Dedifferentiated amniotic fluid mesenchymal stem cell (primary cell): ENCODE results near the gene KDM3B.

Source experiments
- DNase-seq: peaks from one replicate; pipeline ENCODE4 v3.0.0-alpha.2; 2016; ENCODE audit errors: extremely low spot score

KDM3B gene

DNA sequence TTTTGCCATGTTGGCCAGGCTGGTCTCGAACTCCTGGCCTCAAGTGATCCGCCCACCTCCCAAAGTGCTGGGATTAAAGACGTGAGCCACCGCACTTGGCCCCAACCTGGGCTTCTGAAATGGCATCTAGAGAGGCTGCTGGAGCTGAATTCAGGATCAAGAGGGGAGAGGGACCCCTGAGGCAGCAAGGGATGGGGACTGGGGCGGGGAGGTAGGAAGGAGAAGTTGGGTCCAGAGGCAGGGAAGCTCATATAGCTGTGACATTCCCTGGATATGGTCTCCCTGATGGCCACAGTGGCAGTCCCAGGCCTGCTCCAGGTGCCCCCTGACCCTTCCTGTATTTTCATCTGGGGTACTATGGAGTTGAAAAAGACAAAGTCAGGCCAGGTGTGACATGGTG, 98.5 kb downstream of the KDM3B start:
- DNase-seq = no peak

DNA sequence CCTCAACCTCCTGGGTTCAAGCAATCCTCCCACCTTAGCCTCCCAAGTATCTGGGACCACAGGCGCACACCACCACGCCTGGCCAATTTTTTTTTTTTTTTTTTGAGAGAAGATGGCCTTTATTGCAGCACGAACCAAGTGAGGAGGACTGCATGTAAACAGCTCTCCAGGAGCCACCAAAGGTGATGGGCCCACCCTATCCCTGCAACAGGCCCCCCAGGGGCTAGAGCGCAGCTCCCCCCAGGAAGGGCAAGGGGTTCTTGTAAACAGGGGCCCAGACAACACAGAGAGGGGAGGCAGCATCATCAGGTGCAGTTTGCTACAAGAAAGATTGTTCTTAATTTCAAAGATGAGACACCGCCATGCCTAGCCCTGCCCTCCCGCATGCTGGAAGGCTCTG, 100.2 kb downstream of the KDM3B start:
- DNase-seq = no peak

DNA sequence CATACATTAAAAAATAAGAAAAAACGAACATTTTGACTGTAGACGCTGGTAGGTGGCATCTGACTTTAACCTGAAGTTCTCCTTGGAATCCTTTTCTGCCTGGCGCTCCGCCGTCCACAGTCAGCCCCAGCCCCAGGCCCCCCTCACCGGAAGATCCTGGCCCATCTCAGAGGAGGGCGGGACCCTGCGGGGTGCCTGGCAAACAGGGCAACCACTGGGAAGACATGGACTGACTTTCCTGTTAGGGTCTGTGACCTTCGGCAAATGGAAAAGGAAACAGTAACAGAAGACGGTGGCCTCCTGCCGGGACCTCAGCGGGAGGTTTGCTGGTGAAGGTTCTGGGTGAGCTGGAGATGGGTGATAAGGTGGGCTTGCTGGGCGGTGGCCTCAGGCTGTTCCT, 101.1 kb downstream of the KDM3B start:
- DNase-seq = no peak

DNA sequence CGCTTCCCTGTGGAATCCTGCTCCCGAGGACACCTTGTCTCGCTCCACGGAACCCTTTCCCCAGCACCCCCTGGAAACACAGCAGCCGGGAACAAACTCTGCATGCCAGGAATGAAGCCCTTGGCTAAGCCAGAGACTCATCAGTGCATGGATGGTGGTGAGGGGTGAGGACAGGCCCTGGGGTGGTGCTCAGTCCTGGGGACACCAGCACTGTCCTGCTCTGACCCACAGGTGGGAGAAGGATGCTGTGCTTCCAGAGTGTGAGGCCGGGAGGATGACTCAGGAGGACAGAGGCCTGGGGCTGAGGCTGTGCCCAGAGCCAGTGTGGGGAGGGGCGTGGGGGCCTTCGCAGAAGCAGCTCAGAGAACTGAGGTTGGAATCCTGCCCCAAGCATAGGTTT, 101.6 kb downstream of the KDM3B start:
- no peak for DNase-seq

DNA sequence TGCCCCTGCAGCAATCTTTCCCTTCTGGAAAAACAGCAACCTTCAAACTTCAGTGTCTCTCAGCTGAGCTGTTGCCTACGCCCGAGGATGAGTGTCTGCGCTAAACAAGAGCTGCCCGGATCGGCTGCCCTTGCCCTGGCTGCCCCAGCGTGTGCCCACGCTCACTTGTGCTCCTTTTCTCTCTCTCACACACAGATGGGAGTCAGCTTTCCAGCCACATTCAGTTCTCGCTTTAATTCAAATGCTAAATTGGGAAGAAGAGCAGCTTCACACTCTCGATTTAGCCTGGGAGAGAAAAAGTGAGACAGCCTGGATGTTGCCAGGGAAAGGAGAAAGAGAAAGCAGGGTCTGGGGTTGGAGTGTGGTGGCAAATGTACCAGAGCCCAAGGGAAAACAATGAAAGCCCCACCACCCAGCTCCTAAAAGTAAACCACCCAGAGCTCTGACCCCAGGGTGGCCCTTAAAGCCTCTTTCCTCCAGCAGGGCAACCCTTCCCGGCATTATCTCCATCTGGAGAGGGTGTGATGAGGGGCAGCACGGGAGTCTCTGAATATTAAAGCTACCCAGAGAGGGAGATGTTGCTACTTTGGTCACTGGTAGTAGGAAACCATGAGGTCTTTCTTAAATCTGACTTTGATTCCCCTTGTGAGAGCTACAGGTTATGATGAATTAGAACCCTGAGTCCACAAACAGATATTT, 102.9 kb downstream of the KDM3B start:
- DNase-seq = no peak

DNA sequence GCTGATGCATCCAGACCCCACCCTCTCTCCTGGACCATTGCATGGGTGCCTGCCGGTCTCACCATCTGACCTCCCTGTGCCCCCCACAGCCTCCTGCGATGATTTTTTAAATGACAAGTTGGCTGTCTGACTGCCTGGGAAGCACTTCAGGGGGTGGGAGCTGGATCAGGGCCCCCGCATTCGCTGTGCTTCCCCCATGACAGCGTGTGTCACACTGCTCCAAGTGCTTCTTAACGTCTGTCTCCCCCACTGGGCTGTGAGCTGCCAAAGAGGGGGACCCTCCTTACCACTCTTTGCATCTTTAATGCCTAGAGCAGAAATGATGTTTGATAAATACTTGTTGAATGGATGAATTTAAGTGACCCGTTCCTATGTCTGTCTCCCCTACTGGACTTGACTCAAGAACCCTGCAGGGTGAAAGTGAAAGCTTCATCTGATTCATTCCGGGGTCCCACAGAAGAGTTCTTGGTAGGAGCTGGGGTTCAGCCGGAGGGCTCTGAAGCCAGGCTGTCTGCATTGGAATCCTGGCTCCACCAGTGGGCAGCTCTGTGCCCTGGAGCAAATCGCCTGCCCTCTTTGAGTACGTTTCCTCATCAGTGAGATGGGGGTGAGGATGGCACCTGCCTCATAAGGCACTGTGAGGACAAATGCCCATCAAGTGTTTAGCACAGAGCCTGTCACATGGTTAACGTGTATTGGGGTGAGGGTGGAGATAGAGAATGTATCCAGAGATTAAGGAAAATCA, 105.2 kb downstream of the KDM3B start:
- DNase-seq = no peak

DNA sequence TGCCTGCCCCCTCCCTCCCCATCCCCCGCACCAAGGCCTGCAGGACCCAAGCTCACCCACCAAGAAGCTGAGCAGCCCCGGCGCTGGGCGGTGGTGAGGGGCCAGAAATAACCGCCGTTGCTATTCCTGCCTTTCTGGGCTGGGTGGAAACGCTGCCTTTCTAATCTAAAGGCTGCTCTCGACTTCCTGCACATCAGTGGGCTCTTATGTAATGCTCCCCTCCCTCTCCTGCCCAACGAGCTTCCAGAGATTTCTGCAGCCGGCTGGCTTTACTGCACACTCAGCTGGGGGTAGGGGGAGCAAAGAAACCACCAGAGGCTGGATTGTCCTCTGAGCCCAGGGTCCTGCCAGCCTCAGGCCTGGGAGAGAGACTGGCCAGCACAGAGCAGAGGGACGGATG, 105.9 kb downstream of the KDM3B start:
- DNase-seq = no peak

DNA sequence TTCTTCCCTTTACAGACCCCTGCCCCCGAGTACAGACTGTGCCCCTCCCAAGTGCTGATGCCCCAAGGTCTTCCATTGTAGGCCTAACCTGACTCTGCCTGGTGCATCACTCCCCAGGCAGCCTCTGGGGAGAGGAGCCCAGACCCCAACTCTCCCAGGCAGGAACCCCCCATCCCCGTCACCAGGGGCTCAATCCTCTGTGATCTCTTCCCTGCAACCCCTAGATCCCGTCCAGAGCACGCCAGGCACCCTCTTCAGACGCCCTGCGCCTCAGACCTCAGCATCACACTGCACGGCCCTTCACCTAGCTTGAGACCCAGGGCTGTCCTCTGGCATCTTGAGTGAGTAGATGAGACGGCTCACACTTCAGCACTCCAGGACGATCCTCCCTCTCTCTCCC, 106.4 kb downstream of the KDM3B start:
- no peak for DNase-seq

DNA sequence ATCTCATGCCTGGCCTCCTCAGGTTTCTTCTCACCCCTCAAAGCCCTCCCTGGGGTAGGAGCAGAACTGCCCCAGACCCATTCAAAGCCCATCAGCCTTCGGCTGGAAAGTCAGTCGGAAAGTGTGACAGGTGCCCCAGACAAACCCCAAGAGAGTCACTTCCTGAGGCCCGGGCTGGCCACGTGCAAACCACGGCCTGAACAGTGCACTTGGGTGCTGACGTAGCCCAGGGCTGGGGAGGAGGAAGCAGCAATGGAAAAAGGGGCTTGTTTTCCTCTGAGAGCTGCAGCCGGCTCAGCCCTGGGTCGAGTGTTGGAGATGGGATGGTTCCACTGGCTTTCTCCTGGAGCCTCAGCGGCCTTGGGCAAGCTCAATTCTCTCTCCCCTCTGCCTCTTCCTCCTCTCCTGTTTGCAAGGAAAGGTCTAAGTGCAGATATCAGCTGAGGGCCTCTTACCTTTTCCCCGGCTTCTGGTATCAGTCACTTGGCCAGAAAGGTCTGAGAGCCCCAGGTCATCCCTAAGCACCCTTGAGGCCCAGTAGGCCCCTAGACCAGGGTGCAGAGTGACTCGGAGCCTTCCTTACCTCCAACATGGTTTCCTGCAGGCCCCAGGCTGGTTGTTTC, 106.9 kb downstream of the KDM3B start:
- DNase-seq = no peak

DNA sequence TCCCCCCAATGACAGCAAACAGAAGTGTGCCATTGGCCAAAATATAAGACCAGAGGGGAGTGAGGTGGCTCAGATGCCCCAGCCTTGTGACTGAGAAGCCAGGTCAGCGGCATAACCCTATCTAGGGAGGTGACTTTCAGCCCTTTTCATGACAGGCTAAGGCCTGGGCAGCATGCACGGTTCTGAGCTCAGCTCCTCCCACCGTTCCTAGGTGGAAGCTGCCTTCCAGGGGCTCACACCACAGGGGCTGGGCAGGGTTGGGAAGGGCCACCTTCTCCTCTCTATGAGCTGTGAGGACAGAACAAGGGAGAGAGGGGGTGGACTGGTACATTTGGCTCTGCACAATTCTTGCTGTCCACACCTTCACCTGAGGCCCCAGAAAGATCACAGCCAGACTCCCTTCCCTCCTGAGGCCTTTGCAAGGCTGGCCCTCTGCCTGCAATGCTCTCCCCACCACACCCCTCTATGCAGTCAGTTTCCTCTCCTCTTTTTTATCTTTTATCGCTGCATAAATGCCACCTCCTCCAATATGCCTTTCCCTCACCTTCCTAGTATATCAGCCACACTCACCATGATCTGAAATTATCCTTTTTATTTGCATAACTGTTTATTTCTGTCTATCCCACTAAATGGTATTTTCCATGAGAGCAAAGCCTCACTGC, 107.7 kb downstream of the KDM3B start:
- no peak for DNase-seq

DNA sequence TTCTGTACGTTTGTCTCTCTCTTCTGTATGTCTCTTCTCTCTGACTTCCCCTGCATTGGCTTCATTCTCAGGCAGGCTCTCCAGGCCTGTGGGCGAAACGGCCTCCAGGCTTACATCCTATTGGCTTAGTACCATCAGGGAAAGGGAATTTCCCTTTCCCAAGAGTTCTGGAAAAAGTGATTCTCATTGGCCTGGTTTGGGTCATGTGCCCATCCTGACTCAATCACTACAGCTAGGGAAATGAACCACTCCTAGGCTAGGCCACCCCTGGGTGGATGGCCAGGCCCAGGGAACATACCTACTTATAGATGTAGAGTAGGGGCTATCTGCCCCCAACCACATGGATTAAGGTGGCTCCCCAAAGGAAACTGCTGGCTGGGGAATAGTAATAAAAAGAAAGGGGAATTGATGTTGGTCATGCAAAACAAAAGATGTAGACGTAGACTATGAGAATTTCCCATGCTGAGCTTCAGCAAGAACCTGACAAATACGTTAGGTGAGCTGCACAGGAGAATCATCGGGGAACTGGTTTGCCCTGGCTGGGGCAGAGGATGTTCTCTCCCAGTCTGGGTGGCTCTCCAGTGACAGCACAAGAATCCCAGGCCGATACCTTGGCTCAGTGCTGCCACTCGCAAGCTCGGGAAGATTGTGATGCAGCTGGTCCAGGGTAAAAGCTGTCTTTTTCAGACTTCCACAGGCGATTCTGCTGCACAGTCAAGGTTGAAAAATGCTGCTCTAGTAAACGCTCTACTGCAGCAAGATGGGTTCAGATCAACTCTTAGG, 109.0 kb downstream of the KDM3B start:
- DNase-seq = peak; percentile 57

DNA sequence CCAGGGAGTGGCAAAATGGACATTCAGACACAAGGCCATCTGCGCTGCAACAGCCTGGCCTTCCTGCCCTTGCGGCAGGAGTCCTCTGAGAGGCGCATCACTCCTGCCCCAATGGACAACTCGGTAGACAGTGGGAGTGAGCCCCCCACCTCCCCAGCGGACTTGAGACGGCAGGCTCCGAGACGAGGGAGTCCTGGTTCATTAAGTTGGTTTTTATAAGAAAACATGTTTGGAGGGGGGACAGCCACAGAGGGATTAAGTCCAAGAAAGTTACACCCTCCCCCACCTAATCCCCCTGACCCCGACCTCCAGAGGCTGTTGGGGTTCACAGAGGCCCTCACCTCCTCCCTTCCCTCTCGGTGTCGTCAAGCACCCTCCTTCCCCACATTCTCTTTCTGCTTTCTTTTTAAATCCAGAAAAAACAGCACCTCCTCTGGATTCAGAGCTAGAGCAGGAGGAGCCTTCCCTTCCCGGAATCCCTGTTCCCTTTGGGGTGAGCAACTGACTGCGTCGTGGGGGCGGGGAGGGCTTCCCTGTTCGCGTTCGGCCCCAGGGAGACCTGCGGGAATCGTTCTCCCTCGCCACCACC, 111.0 kb downstream of the KDM3B start:
- no peak for DNase-seq

DNA sequence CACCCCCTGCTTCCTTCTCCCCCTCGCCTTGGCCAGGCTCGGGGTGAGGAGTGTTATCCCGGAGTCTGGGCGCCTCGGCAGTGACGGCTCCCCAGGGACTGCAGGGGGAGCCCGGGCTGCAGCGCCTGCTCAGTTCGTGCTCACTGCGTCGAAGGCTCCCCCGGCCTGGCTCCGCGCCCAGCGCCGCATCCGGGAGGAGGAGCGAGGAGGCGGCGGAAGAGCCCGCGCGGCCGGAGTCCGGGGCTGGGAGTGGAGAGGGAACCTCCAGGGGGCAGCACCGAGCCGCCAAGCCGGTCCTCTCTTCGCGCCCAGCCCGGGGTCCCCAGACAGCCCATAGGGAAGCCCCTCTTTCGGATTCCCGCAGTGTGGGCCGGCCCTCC, 111.5 kb downstream of the KDM3B start:
- peak; percentile 92 for DNase-seq

DNA sequence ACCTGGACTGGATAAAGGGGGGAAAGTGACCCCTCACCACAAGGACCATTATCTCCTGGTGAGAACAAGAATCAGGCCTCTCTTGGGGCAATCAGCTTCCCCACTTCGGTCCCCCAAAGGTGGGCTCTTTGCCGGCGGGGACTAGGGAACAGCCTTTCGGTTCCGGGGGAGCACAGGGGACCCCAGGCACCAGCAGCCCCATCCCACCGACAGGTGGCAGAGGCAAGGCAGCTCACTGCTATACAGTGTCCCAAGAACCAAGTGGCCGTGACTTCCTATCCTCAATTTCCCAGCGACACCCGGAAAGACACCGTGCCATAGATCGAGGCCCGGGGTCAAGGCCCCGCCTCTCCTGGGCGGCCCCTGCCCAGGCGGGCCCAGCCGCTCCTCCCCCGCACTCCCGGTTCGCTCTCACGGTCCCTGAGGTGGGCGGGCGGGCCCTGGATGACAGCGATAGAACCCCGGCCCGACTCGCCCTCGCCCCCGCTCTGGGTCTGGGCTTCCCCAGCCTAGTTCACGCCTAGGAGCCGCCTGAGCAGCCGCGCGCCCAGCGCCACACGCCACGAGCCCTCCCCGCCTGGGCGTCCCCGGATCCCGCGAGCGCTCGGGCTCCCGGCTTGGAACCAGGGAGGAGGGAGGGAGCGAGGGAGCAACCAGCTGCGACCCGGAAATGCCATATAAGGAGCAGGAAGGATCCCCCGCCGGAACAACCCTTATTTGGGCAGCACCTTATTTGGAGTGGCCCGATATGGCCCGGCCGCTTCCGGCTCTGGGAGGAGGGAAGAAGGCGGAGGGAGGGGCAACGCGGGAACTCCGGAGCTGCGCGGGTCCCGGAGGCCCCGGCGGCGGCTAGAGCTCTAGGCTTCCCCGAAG, 112.1 kb downstream of the KDM3B start:
- DNase-seq = peak; percentile 99

DNA sequence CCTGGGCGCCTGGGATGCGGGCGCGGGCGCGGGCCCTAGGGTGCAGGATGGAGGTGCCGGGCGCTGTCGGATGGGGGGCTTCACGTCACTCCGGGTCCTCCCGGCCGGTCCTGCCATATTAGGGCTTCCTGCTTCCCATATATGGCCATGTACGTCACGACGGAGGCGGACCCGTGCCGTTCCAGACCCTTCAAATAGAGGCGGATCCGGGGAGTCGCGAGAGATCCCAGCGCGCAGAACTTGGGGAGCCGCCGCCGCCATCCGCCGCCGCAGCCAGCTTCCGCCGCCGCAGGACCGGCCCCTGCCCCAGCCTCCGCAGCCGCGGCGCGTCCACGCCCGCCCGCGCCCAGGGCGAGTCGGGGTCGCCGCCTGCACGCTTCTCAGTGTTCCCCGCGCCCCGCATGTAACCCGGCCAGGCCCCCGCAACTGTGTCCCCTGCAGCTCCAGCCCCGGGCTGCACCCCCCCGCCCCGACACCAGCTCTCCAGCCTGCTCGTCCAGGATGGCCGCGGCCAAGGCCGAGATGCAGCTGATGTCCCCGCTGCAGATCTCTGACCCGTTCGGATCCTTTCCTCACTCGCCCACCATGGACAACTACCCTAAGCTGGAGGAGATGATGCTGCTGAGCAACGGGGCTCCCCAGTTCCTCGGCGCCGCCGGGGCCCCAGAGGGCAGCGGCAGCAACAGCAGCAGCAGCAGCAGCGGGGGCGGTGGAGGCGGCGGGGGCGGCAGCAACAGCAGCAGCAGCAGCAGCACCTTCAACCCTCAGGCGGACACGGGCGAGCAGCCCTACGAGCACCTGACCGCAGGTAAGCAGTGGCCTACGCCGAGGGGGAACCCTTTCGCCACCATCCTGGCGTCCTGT, 113.0 kb downstream of the KDM3B start, which contains the start of gene EGR1:
TSS of gene EGR1 (plus strand) at position 219 of the 864 bp plus-strand sequence. CDS start at position 502, 283 bp downstream.
- peak; percentile 93 for DNase-seq

DNA sequence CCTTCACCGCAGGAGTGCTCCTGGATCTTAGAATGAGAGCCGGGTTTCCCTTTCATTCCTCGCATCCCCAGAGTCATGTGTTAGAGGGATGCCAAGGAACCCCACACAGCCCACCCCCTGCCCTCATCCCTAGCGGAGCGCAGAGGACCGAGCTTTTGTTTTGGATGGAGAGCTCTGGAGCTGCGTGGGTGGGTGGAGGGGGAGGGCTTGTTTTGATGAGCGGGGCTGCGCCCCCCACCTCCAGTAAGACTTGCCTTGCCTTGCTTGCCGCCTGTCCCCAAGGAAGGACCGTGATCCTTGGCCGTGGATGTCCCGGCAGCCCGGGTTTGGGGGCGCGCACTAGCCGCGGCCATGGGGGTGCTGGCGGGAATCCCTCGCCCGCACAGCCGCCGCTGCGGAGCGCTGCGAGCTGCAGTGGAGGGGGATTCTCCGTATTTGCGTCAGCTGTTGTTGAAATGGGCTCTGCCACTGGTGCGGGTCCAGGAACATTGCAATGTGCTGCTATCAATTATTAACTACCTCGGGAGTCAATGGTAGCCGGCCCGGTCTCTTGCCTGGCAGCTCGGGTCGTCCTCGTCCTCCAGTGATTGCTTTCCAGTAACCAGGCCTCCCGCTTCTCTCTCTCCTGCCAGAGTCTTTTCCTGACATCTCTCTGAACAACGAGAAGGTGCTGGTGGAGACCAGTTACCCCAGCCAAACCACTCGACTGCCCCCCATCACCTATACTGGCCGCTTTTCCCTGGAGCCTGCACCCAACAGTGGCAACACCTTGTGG, 113.8 kb downstream of the KDM3B start:
- no peak for DNase-seq

DNA sequence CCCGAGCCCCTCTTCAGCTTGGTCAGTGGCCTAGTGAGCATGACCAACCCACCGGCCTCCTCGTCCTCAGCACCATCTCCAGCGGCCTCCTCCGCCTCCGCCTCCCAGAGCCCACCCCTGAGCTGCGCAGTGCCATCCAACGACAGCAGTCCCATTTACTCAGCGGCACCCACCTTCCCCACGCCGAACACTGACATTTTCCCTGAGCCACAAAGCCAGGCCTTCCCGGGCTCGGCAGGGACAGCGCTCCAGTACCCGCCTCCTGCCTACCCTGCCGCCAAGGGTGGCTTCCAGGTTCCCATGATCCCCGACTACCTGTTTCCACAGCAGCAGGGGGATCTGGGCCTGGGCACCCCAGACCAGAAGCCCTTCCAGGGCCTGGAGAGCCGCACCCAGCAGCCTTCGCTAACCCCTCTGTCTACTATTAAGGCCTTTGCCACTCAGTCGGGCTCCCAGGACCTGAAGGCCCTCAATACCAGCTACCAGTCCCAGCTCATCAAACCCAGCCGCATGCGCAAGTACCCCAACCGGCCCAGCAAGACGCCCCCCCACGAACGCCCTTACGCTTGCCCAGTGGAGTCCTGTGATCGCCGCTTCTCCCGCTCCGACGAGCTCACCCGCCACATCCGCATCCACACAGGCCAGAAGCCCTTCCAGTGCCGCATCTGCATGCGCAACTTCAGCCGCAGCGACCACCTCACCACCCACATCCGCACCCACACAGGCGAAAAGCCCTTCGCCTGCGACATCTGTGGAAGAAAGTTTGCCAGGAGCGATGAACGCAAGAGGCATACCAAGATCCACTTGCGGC, 114.6 kb downstream of the KDM3B start:
- no peak for DNase-seq

DNA sequence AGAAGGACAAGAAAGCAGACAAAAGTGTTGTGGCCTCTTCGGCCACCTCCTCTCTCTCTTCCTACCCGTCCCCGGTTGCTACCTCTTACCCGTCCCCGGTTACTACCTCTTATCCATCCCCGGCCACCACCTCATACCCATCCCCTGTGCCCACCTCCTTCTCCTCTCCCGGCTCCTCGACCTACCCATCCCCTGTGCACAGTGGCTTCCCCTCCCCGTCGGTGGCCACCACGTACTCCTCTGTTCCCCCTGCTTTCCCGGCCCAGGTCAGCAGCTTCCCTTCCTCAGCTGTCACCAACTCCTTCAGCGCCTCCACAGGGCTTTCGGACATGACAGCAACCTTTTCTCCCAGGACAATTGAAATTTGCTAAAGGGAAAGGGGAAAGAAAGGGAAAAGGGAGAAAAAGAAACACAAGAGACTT, 115.2 kb downstream of the KDM3B start:
- no peak for DNase-seq
